Upper lobe of left lung (tissue), 4 donors: ENCODE measurements around the gene TOM1L2.

Experiments
- POLR2A ChIP-seq, 4 donors: fragments of 450-650 bp; IDR thresholded peaks; one replicate each; pipeline ENCODE4 v1.5.1; 2016 to 2017; ENCODE audit warnings: antibody characterized with exemption in 4 of 4, mild to moderate bottlenecking in 2 of 4
- POLR2AphosphoS5 ChIP-seq, 2 donors: sonication (generic); formaldehyde crosslinking; IDR thresholded peaks; one replicate each; pipeline ENCODE4 v1.5.1; 2017; ENCODE audit warnings: antibody characterized with exemption in 2 of 2

- TF ChIP-seq POLR2A (IDR thresholded peaks at IDR 0.05) = no peak
- no peak for TF ChIP-seq POLR2AphosphoS5 (IDR thresholded peaks at IDR 0.05)
These were observed 123.7 kb downstream of the TOM1L2 start for GRCh38 chr17:17848311-17849082.
